Kidney tubule cell (primary cell): ENCODE data around the gene DNAJC7.

Source experiments
- DNase-seq: peaks from one replicate; pipeline ENCODE4 v3.0.0-alpha.2; 2018; ENCODE audit warnings: low spot score

The DNAJC7 gene

GRCh38 chr17:42016941-42017865, at the start of gene DNAJC7:
Gene DNAJC7 (minus strand): TSS chr17:42017439. CDS start chr17:42017416, 23 bp downstream.
- peak; percentile 93 for DNase-seq

- DNase-seq: no peak
These were observed 48.0 kb upstream of the DNAJC7 start for GRCh38 chr17:42065201-42065600.

DNA sequence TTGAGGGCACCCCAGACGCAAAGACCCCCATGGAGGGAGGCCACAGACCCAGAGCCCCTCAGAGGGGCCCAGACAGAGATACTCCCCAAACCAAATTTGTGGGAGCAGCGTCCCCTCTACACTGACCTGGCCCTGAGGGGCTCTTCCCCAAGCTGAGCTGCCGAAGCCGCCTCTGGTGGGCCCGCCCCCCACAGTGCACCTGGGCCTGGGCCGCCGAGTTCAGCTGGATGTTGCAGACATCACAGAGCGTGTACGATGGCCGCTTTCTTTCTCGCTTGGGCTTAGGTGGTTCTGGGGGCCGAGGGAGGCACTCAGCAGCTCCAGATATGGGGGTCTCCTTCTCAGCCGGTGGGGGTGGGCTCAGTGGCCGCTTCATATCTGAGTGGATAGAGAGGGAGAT, 45.4 kb upstream of the DNAJC7 start:
- no peak for DNase-seq

DNA sequence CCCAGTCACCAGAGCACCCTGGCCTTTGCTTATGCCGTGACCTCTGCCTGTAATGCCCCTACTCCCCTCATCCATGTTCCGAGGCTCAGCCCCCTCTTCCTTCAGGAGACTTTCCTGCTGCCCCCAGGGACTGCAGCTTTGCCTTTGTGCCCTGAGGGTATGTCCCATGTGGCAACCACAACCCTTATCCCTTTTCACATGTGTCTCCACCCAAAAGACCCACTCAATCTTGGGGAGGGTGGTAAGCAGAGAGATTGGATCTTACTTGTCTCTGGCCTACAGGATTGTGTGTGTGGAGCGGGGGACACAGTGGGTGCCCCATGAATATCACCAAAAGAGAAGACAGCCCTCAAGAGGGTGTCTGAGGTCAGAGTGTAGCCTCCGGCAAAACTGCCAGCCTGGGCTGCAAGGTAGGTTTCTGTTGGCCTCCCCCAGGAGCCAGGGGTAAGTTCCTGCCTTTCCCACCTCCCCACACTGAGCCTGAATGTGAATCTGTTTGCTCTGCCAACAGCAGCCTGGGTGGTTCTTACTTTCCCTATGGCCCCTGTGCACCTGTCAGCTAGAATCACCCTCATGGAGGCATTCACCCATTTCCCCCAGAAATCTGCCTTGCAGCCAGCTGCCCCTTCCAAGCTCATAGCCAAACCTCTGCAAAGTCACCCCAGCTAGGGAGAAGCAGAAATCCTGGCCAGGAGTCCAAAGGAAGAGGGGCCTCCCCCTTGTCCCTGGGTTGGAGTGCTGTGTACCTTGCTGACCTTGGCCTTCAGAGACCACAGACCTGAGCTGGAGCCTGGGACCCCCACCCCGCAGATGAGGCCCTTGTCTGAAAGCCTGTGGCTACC, 44.6 kb upstream of the DNAJC7 start:
- no peak for DNase-seq

DNA sequence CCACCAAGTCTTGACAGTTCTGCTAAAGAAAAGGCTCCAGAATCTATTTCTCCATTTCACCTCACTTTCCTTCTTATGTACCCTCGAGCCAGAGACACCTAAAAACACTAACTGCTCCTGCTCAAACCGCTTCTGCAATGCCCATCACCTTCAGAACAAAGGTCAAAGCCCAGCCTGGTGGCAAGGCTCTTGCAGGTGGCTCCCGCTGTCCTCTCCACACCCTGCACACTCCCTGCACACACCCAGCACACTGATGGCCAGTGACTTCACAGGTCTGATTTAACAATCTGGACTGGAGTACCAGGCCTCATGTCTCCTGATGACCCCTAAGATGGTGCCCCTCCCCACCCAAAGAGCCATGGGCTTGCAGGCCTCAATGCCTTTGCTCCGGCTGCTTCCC, 43.0 kb upstream of the DNAJC7 start:
- DNase-seq: no peak

DNA sequence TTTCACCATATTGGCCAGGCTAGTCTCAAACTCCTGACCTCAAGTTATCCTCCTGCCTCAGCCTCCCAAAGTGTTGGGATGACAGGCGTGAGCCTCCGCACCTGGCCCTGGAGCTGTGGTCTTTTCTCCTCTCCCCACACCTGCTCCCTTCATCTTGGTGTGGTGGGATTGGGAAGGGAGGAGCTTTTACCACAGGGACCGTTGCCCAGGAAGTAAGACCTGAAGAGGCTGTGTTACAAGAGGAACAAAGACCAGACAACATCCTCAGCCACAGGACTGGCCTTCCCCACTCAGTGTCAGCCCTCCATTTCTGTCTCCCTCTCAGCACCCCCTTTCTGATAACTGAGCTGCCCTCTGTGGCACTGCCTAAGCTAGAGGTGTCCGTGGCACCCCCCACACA, 42.6 kb upstream of the DNAJC7 start:
- no peak for DNase-seq

- no peak for DNase-seq
These were observed 40.8 kb upstream of the DNAJC7 start for GRCh38 chr17:42058063-42058462.

GRCh38 chr17:42056635-42057034, 39.4 kb upstream of the DNAJC7 start:
- no peak for DNase-seq

GRCh38 chr17:42055496-42055895, 38.3 kb upstream of the DNAJC7 start:
- DNase-seq: peak; percentile 28

- no peak for DNase-seq
These were observed 37.8 kb upstream of the DNAJC7 start for GRCh38 chr17:42055027-42055426.

DNA sequence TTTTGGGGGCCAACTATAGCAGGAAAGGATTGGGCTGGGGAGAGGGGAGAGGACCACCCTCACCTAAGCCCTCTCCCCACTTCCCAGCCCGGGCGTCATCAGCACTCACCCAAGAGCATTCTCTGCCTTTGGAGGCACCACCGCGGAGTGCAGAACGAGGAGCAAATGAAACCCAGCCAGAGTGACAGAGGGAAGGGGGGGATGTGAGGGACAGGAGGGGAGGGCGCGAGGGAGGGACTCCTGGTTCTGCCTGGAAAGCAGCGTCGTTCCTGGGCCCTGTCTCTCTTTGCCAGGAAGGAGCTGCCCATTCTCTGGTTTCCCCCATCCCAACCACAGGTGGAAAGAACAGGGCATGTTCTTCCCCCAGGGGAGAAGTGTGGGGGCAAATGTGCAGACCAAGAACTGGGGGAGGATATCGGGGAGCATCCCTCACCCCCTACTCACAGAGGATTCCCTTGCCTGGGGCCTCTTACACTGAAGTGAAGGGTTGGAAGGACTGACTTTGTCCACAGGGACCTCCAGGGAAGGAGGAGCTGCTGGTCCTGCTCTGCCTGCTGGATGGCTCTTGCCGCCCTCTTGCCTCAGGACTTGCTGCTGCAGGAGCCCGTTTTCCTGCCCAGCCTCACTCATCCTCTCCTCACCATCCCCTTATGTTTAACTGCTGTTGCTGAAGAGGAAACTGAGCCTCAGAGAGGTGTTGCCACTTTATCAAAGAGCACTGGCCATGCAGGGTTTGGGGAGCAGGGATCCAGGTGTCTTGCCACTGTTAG, 36.7 kb upstream of the DNAJC7 start:
- DNase-seq: no peak

DNA sequence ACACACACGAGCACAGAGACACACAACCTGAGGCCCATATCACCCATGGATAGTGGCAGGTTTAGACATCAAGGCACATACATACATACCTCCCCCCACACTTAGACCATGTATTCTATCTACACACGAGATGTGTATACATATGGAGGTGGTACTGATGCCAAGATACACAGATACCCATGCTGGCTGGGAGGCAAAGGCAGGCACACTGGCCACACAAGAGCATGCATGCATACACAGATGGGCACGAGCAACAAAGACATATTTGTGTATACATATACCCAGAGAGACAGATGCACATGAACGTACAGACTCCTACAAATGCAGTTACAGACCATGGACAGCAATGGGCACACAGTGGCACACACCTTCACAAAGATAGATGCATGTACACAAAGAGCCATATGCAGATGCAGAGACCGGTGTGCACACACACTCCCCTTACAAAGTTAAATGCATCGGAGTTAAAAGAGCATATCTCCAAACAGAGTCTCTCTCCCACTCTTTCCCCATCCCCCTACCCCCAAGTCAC, 35.2 kb upstream of the DNAJC7 start:
- no peak for DNase-seq

DNA sequence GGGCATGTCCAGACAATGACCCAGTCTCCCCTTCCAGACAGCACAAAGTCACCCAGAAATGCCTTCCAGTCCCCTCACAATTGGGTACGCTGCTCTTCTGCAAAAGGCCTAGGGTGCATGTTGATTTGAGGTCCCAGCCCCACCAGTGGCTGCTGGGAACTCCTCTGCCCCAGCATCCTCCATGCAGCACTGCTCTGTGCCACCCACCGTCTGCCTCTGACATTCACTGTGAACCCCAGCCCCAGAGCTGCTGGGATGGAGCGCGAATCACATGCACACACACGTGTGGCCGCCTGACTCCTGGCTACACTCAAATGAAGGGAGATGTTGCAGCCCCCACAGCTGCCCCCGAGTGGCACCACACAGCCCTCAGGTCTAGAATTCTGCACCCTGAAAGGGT, 34.4 kb upstream of the DNAJC7 start:
- DNase-seq: no peak

DNA sequence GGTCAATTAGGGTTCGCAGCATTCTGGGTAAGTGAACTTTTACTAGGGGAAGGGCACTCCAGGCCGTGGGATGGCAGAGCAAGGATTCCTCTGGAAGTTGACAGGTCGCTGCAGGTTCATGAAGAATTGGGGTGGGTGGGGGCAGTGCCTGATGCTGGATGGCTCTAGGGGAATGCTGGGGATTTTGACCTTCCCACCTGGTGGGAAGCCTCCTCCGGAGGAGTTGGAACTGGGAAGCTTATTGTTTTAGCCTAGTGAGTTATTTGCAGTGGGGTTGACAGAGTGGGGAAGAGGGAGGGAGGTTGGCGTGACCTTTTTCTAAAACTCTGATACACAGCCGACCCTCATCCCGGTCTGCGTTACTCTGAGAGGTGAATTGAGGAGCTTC, 33.8 kb upstream of the DNAJC7 start:
- DNase-seq: no peak

DNA sequence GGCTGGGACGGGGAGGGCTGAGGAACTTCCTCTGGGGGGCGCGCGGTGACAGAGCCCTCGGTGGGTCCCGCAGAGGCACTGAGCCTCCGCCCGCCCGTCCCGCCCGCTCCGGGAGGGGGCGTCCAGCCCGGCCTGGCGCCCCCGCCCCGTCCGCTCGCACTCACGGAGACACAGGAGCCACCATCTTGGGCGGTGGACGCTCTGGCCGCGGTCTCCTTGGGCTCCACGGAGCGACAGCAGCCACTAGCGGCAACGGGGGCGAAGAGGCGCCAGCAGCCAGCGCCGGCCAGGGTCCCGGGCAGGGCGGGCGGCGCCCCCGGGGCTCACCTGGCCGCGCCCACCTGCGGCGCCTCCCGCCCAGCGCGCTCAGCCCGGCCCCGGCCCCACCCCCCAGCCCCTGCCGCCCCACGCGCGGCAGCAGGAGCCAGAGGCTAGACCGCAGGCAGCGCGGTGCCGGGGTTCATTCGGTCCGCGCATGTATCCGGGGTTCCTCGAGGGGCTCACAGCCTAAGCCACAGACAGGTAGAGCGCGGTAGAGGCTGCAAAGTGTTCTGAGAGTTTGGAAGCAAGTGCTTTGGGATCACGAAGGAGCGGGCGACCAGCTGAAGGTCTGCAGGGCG, 33.3 kb upstream of the DNAJC7 start, which contains the start of gene C17orf113:
Gene C17orf113 (minus strand): TSS at position 209 of the 620 bp plus-strand sequence. CDS start 7,225 bp downstream, outside the sequence.
- DNase-seq: peak; percentile 45

DNA sequence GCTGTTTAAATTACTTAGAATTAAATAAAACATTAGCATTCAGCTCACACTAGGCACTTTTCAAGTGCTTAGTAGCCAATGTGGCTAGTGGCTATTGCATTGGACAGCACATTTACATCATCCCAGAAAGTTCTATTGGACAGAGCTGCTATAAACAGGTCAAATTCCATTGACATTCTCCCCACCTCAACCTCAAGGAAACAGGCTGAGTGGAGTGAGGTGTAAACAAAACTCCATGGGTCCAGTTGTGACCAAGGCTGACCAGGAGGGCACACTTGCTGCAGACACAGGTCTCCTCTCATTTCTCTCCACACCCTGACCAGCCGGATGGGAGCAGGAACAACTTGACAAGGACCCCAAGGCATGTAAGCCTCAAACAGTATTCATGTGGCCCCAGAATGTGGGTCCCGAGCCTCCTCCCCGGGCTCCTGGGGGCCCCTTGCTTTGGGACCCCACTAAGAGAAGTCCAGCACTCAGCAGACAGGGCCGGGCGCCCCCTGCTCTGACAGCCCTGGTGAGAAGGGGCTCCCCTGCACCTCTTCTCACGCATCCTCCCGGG, 32.7 kb upstream of the DNAJC7 start:
- DNase-seq: peak; percentile 16

DNA sequence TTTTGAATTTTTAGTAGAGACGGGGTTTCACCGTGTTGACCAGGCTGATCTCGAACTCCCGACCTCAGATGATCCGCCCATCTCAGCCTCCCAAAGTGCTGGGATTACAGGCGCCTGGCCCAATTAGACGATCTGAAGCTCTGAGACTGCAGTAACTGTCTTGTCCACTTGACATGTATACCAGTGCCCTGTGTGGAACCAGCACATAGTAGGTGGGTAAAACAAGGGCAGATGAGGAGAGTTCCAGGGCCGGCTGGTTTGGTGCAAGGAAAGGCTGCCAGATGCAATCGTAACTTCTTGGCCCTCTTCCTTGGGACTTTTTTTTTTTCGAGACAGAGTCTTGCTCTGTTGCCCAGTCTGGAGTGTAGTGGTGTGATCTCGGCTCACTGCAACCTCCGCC, 30.1 kb upstream of the DNAJC7 start:
- DNase-seq: no peak

DNA sequence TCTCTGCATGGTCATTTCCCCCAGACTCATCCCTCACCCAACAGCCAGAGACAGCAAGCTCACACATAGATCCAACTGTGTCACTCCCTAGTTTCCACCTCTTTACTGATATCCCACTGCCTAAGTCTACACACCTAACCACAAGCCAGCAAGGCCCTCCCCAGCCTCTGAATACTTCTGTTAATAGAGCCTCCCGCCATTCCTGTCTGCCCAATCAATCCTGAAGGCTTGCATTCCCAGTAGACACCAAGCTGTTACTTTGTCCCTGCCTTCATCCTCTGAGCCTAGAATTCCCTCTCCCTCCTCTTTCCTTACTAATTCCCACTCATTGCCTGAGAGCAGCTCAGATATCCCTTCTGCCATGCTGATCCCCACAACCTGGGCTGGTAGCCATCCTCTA, 28.5 kb upstream of the DNAJC7 start:
- no peak for DNase-seq

- no peak for DNase-seq
These were observed 25.5 kb upstream of the DNAJC7 start for GRCh38 chr17:42042598-42043319.

DNA sequence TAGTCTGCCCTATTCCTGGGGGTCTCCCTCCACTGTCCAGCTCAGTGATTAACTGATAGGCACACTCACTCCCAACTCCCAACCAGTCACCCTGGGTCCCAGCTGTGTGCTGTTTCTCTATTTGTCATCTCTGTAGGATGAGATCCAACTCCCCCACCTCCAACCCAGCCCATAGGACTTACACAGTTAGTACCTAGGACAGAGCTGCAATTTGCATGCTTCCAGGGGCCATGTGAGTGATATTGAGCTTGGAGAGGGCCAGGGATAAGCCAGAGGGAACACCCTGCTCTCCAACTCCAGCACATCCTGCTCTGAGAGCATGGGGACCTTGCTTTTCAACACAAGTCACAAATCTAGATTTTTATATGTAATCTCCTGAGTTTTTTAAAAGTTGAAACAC, 24.4 kb upstream of the DNAJC7 start:
- no peak for DNase-seq
